Omental fat pad (tissue), 4 donors: ENCODE measurements around the gene KISS1R. TPM values are rescaled to one million over a fixed set of nuclear protein-coding genes. Genes with fewer than 3 reads are reported as not detected.
"Not testable (repeated sequence)": the region's sequence is repeated elsewhere in the genome, so short reads cannot be mapped to it uniquely, and the experiment has no call there.

ENCODE experiments used
- ATAC-seq: fragments of 150-250 bp; one replicate; pipeline ENCODE4 v1.9.1; 2016; ENCODE audit warnings: mild to moderate bottlenecking, moderate library complexity; ENCODE audit not compliant: low FRiP score
- DNase-seq: peaks from one replicate; pipeline ENCODE4 v3.0.0-alpha.2; 2019; ENCODE audit warnings: low spot score
- total RNA-seq, 4 donors: library from RNA; depleted of rRNA; stranded (reverse); fragments of >200 nt; gene quantifications; one replicate each; pipeline ENCODE4 v1.1.0, GENCODE V29; 2016
- TF ChIP-seq, protein P1 (sequence below), 3 donors: fragments of 450-650 bp; IDR thresholded peaks; one replicate each; pipeline ENCODE4 v1.5.1; 2016 to 2017; ENCODE audit warnings: antibody characterized with exemption in 3 of 3, mild to moderate bottlenecking in 3 of 3, moderate library complexity in 2 of 3

Gene KISS1R
- total RNA-seq, 4 donors from 2014 or later: 0.24 TPM; not detected in 3

GRCh38 chr19:953445-954271 lies 36.5 kb downstream of the KISS1R start:
- no peak for DNase-seq
- TF ChIP-seq, protein P1, sequence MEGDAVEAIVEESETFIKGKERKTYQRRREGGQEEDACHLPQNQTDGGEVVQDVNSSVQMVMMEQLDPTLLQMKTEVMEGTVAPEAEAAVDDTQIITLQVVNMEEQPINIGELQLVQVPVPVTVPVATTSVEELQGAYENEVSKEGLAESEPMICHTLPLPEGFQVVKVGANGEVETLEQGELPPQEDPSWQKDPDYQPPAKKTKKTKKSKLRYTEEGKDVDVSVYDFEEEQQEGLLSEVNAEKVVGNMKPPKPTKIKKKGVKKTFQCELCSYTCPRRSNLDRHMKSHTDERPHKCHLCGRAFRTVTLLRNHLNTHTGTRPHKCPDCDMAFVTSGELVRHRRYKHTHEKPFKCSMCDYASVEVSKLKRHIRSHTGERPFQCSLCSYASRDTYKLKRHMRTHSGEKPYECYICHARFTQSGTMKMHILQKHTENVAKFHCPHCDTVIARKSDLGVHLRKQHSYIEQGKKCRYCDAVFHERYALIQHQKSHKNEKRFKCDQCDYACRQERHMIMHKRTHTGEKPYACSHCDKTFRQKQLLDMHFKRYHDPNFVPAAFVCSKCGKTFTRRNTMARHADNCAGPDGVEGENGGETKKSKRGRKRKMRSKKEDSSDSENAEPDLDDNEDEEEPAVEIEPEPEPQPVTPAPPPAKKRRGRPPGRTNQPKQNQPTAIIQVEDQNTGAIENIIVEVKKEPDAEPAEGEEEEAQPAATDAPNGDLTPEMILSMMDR (IDR thresholded peaks at IDR 0.05): no peak
- no peak for ATAC-seq

DNA sequence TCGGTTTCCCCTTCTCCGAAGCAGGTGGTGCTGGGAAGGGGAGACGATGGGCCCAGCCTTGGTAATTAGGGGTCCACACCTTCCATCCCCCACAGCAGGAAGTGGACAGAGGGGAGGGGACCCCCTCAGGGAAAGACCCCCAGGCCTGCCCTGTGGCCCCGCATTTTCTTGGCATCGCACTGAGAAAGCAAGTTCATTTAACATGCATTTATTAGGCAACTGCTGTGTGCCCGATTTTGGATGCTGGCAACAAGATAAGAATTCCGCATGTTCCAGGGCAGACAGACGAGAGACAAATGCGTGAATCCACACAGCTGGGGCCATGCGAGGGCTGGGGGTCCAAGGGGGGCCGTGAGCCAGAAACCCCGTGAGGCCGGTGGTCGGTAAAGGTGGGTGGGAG lies 37.1 kb downstream of the KISS1R start:
- ATAC-seq (no peak), DNase-seq (no peak)
- TF ChIP-seq, protein P1 (IDR thresholded peaks at IDR 0.05): no peak

- TF ChIP-seq, protein P1 (IDR thresholded peaks at IDR 0.05): no peak
- no peak for ATAC-seq
- DNase-seq: no peak
Measured at GRCh38 chr19:954672-955494, 37.8 kb downstream of the KISS1R start.

DNA sequence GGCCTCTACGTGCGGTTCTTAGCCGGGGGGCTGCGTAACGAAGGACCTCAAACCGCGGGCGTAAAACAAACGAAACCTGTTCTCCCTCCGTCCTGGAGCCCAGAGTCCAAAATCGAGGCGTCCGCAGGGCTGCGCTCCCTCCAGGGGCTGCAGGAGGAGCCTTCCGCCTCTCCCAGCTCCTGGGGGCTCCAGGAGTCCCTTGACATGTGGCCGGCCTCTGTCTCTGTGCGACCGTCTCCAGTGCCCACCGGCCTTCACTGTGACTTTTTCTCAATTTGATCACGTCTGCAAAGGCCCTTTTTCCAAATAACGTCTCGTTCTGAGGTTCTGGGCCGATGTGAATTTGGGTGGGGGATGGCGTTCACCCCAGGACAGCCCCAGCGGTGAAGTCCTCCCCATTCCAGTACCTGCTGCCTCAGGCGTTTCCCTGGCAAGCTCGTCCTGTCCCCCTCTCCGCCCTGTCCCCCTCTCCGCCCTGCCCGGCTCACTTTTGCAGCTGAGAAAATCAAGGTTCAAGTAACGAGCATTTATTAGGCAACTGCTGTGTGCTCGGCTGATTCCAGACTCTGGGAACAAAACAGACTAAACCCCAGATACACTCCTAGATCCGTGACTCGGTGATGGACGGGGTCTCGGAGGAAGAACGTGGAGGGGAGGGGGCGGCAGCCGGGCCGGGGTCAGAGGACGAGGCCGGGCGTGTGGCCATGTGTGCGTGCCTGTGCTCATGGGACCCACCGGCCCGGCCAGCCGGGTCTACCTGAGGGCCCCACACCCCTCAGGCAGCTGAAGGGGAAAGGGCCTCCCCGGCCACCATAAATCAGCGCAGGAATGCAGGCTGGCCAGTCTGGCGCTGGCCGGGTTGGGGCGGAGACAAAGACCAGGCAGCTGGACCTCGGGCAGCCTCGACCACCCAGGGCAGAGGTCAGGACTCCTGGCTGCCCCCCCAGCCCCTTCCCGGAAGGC lies 39.0 kb downstream of the KISS1R start:
- ATAC-seq (no peak), DNase-seq (no peak)
- TF ChIP-seq, protein P1 (IDR thresholded peaks at IDR 0.05): no peak

GRCh38 chr19:956766-957440 lies 39.8 kb downstream of the KISS1R start:
- no peak for ATAC-seq
- DNase-seq: no peak
- TF ChIP-seq, protein P1 (IDR thresholded peaks at IDR 0.05): no peak

DNA sequence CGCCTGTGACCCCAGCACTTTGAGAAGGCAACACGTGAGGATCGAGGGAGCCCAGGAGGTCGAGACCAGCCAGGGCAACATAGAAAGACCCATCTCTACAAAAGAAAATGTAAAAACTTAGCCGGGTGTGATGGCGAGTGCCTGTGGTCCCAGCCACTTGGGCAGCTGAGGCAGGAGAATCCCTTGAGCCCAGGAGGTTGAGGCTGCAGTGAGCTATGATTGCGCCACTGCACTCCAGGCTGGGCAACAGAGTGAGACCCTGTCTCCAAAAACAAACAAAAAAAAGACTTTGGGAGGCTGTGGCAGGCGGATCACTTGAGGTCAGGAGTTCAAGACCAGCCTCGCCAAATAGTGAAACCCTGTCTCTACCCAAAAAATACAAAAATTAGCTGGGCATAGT lies 40.4 kb downstream of the KISS1R start:
- not testable (repeated sequence) for DNase-seq, ATAC-seq
